Panc1 (cell line): ENCODE data around the gene CTNND2. TPM values are rescaled to one million over a fixed set of nuclear protein-coding genes. Genes with fewer than 3 reads are reported as not detected.

ENCODE experiments used
- ATAC-seq: fragments of 200-7000 bp; cut with Tn5 transposase; 2 replicates; pipeline ENCODE4 v1.9.1; 2020; ENCODE audit warnings: mild to moderate bottlenecking, moderate library complexity
- BruUV-seq: library from RNA; stranded (reverse); fragments of 400-500 nt; replicated peaks from 2 replicates; lab custom pipeline; 2021; lab: Mats Ljungman, UMichigan
- CTCF ChIA-PET: fragments of 300-600 bp; sonication (Branson Sonifier 250); formaldehyde crosslinking; loops from one replicate; lab custom pipeline; 2022; ENCODE audit warnings: antibody characterized with exemption; lab: Charles Lee
- POLR2A ChIA-PET: fragments of 300-600 bp; sonication (Branson Sonifier 250); formaldehyde crosslinking; loops from one replicate; lab custom pipeline; 2022; ENCODE audit warnings: antibody characterized with exemption; lab: Charles Lee
- DNase-seq: peaks from one replicate; pipeline ENCODE4 v3.0.0-alpha.2; 2010; ENCODE audit warnings: low read depth, low spot score
- H3K27ac ChIP-seq: 2 replicates; pipeline ENCODE4 v1.5.1; 2011; ENCODE audit warnings: mild to moderate bottlenecking, low read length, inconsistent platforms
- H3K27me3 ChIP-seq: fragments of 200-500 bp; sonication (Bioruptor generic); 2 replicates; pipeline ENCODE4 v1.6.0; 2014; ENCODE audit warnings: low read length, inconsistent platforms; ENCODE audit not compliant: control insufficient read depth, insufficient read depth
- H3K36me3 ChIP-seq: fragments of 200-500 bp; sonication (Bioruptor generic); 2 replicates; pipeline ENCODE4 v1.5.1; 2014; ENCODE audit warnings: inconsistent platforms, mild to moderate bottlenecking, low read length, moderate library complexity; ENCODE audit not compliant: control insufficient read depth, insufficient read depth
- H3K4me1 ChIP-seq: 2 replicates; pipeline ENCODE4 v1.5.1; 2011; ENCODE audit warnings: inconsistent platforms, mild to moderate bottlenecking, low read length, moderate library complexity; ENCODE audit not compliant: control insufficient read depth, insufficient read depth
- H3K4me3 ChIP-seq, 2 experiments: 2 replicates each; pipeline ENCODE4 v1.5.1; 2011 to 2012; ENCODE audit warnings: low read depth in 2 of 2, low read length in 2 of 2, mild to moderate bottlenecking in 2 of 2, inconsistent platforms in 1 of 2, moderate library complexity in 1 of 2
- H3K9me3 ChIP-seq: fragments of 200-500 bp; sonication (Bioruptor generic); 2 replicates; pipeline ENCODE4 v1.5.1; 2014; ENCODE audit warnings: low read depth, mild to moderate bottlenecking, inconsistent platforms, low read length, moderate library complexity; ENCODE audit not compliant: control insufficient read depth, insufficient read depth
- CTCF ChIP-seq: fragments of 450-650 bp; IDR thresholded peaks from 2 replicates; pipeline ENCODE4 v1.5.1; 2017; ENCODE audit warnings: mild to moderate bottlenecking
- POLR2AphosphoS5 ChIP-seq: IDR thresholded peaks from 2 replicates; pipeline ENCODE4 v1.6.1; 2012; ENCODE audit warnings: mild to moderate bottlenecking, low read depth, low read length, moderate library complexity
- SIN3A ChIP-seq: IDR thresholded peaks from 2 replicates; pipeline ENCODE4 v1.6.1; 2012; ENCODE audit warnings: low read depth, mild to moderate bottlenecking, low read length, moderate library complexity, borderline replicate concordance; ENCODE audit not compliant: insufficient read depth
- TCF7L2 ChIP-seq: IDR thresholded peaks from 2 replicates; pipeline ENCODE4 v1.6.1; 2011; ENCODE audit warnings: mild to moderate bottlenecking, low read depth, low read length, inconsistent platforms
- in situ Hi-C: cut with HindIII; loops from 2 replicates; pipeline ENCODE4 v1.10.0; 2016; ENCODE audit warnings: low sequenced_read_pairs, low pct_unique_long_range_greater_than_20kb
- intact Hi-C: fragments of 100-400 bp; cut with micrococcal nuclease; formaldehyde crosslinking; loops from one replicate; pipeline ENCODE4 v1.10.0; 2022; ENCODE audit not compliant: unreplicated experiment
- total RNA-seq: library from RNA; stranded (reverse); gene quantifications from one replicate; pipeline ENCODE4 v1.2.1, GENCODE V29; 2021; ENCODE audit not compliant: unreplicated experiment
- TF ChIP-seq, protein P1 (sequence below), 2 experiments: IDR thresholded peaks; 2 replicates each; pipeline ENCODE4 v1.6.1; 2011 to 2012; ENCODE audit warnings: low read depth in 2 of 2, control low read depth in 1 of 2, low read length in 1 of 2, mild to moderate bottlenecking in 1 of 2, moderate library complexity in 1 of 2; ENCODE audit not compliant: insufficient read depth in 1 of 2

Gene CTNND2
- total RNA-seq, 1 experiment from 2014 or later, result 1.0 TPM

DNA sequence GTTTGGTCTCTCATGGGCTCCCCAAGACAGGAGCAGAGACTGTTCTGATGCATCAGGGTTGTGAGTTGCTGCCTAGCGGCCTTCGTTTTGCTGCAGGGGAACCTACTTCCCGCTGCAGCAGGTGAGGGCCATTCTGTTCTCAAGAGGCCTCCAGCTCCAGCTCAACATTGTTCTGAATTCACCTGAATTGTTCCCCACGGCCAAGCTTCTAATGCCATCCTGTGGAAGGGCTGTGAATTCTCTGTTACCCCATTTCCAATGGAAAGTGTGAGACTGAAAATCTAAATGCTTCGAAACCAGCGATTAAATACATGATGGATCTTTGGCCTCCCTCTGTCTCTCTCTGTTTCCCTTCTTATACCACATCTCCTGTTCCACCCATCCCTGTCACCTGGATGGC, 794.1 kb downstream of the CTNND2 start:
- in situ Hi-C loops (no loop called here), intact Hi-C loops (no loop called here)
- POLR2A ChIA-PET, result no interaction called here
- Histone ChIP-seq H3K27ac (no peak overlapping the region), H3K4me1 (no peaks in the 10 kb centered on the region), H3K4me3 (no peak overlapping the region), H3K36me3 (no peaks in the 10 kb centered on the region), H3K9me3 (no peaks in the 10 kb centered on the region), H3K27me3 (peaks cover 4% of the 10 kb centered on the region)
- CTCF ChIA-PET, result no interaction called here
- no peak for DNase-seq
- BruUV-seq, result no TSS peak
- TF ChIP-seq SIN3A, result no peak
- TF ChIP-seq, protein P1, sequence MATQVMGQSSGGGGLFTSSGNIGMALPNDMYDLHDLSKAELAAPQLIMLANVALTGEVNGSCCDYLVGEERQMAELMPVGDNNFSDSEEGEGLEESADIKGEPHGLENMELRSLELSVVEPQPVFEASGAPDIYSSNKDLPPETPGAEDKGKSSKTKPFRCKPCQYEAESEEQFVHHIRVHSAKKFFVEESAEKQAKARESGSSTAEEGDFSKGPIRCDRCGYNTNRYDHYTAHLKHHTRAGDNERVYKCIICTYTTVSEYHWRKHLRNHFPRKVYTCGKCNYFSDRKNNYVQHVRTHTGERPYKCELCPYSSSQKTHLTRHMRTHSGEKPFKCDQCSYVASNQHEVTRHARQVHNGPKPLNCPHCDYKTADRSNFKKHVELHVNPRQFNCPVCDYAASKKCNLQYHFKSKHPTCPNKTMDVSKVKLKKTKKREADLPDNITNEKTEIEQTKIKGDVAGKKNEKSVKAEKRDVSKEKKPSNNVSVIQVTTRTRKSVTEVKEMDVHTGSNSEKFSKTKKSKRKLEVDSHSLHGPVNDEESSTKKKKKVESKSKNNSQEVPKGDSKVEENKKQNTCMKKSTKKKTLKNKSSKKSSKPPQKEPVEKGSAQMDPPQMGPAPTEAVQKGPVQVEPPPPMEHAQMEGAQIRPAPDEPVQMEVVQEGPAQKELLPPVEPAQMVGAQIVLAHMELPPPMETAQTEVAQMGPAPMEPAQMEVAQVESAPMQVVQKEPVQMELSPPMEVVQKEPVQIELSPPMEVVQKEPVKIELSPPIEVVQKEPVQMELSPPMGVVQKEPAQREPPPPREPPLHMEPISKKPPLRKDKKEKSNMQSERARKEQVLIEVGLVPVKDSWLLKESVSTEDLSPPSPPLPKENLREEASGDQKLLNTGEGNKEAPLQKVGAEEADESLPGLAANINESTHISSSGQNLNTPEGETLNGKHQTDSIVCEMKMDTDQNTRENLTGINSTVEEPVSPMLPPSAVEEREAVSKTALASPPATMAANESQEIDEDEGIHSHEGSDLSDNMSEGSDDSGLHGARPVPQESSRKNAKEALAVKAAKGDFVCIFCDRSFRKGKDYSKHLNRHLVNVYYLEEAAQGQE (IDR thresholded peaks at IDR 0.05; ENCODE audit: insufficient read depth in 1 of 2, low read depth in 2 of 2, low read length in 1 of 2), result no peak
- no peak for TF ChIP-seq POLR2AphosphoS5
- 0 out of 2 replicates have a peak, but pooled peaks have one; percentile 17 for TF ChIP-seq CTCF
- TF ChIP-seq TCF7L2, result no peak
- no peak for ATAC-seq

DNA sequence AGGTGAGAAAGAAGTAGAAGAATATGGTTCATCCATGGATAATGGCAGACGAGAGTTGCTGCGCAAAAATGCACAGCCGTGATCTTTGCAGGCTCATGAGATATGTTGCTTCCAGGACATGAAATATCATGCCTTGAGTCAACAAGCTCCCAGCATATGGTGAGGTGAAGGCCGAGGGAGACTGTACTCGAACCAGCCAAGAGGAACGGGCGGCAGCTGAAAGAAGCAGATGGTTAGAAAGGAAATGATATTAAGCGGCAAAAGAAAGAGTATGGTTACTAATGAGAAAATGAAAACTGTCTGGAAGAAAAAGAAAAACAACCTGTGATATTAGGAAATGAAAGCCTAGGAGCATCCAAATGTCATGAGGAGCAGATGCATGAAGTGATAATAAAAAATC, 798.5 kb downstream of the CTNND2 start:
- POLR2A ChIA-PET, result no interaction called here
- Histone ChIP-seq H3K36me3 (no peaks in the 10 kb centered on the region), H3K27me3 (peaks cover 7% of the 10 kb centered on the region), H3K4me1 (no peaks in the 10 kb centered on the region), H3K4me3 (no peak overlapping the region), H3K9me3 (no peaks in the 10 kb centered on the region), H3K27ac (no peak overlapping the region)
- ATAC-seq, result no peak
- in situ Hi-C loops (no loop called here), intact Hi-C loops (no loop called here)
- DNase-seq, result no peak
- CTCF ChIA-PET, result no interaction called here
- BruUV-seq, result no TSS peak
- TF ChIP-seq, protein P1 (IDR thresholded peaks at IDR 0.05; ENCODE audit: insufficient read depth in 1 of 2, low read depth in 2 of 2, low read length in 1 of 2), result no peak
- TF ChIP-seq SIN3A (no peak), TCF7L2 (no peak), CTCF (no peak), POLR2AphosphoS5 (no peak)
